Smooth muscle cell of the coronary artery (primary cell): Measurements from ENCODE around the gene COMT. TPM values are rescaled to one million over a fixed set of nuclear protein-coding genes. Genes with fewer than 3 reads are reported as not detected.

Source experiments
- total RNA-seq: library from RNA; depleted of rRNA; stranded (reverse); fragments of >200 nt; gene quantifications from 2 replicates; pipeline ENCODE4 v1.2.3, GENCODE V29; 2014; ENCODE audit warnings: low replicate concordance

Gene COMT
- 288 and 572 TPM in 2 replicates for total RNA-seq

DNA sequence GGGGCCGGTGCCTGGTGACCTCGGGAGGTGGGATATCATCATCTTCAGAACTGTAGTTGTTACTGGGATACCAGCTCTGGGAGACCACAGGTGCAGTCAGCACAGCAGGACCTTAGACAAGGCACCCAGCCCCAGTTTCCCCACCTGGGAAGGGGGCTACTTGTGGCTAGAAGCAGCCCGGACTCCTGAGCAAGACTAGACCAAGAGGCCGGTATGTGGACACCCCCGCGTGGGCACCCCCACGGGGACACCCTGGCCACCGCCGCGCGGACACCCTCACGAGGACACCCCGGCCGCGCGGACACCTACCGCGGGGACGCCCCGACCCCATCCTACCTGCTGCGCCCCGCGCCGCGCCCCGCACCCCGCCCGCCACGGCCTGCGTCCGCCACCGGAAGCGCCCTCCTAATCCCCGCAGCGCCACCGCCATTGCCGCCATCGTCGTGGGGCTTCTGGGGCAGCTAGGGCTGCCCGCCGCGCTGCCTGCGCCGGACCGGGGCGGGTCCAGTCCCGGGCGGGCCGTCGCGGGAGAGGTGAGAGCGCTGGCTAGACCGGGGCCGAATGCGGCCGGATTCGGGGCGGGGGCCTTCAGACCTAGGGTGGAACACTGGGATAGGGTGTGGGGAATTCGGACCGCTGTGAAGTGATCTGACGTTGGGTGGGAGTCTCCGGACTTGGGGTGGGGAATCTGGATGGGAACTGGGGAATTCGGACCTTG, at the start of gene COMT, which contains the start of gene TXNRD2:
Gene COMT, plus strand, starts transcription at position 408 of the 718 bp plus-strand sequence. CDS start 20,755 bp downstream, outside the sequence.
Gene TXNRD2, minus strand, starts transcription at position 454 of the 718 bp plus-strand sequence. Its CDS starts 15 bp downstream, at position 439.

DNA sequence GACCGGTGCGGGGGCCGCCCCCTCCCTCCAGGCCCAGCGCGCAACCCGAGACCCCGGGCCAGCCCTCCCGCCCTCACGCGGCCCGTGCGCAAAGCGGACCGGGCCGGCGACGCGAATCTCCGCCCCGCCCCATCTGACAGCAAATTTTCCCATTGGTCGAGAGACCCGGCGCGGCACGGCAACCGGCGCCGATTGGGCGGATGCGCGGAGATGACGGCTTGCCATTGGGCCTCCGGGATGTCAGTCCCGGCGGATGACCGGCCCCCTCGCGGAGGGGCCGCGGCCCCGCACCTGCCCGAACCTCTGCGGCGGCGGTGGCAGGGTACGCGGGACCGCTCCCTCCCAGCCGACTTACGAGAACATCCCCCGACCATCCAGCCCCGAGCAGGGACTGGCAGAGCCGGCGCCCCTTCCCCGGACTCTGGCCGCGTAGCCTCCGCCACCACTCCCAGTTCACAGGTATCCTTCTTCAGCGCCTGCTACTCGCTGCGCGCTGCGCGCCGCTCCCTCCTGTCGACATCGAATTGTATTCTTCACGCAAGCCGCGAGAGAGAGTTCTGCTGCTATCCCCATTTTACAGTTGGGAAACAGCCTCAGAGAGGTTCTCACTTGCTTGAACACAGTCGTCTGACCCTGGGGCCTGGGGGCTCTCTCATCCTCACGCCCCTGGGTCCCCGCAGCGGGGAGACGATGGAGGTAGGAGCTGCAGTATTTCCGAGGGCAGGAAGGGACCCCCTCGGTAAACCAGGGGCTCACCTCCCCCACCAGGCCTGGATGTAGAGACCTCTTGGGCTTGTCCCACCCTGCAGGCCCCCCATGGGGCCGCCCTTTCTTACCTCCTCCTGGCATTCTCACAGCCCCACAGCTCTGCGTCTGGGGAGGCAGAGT, 75.4 kb downstream of the COMT start, which contains the start of gene ARVCF:
Gene ARVCF, minus strand, starts transcription at position 90 of the 888 bp plus-strand sequence. CDS start 26,029 bp downstream, outside the sequence.

Other genes with a start within 250 kb of the COMT start
- 55.8 and 56.9 TPM in 2 replicates for gene SEPTIN5, start 227.3 kb upstream of the COMT start, total RNA-seq
- gene GP1BB, start 218.2 kb upstream of the COMT start, total RNA-seq: 5.3 TPM in 1 of 2 replicates, not detected in the other
- gene TBX1, start 181.0 kb upstream of the COMT start, total RNA-seq: not detected in 2 replicates
- 3.0 and 7.3 TPM in 2 replicates for gene GNB1L, start 86.9 kb upstream of the COMT start, total RNA-seq
- 9.1 and 9.4 TPM in 2 replicates for gene RTL10, start 86.9 kb upstream of the COMT start, total RNA-seq
- gene TXNRD2, start within 50 bp of the COMT start, total RNA-seq: 22.0 and 28.8 TPM in 2 replicates
- gene ARVCF, start 75.1 kb downstream of the COMT start, total RNA-seq: 7.6 and 22.9 TPM in 2 replicates
- 50.6 and 65.3 TPM in 2 replicates for gene TANGO2, start 79.3 kb downstream of the COMT start, total RNA-seq
- gene DGCR8, start 138.5 kb downstream of the COMT start, total RNA-seq: 28.3 and 29.3 TPM in 2 replicates
- gene RANBP1, start 174.3 kb downstream of the COMT start, total RNA-seq: 89.0 and 186 TPM in 2 replicates
- 45.0 and 45.9 TPM in 2 replicates for gene TRMT2A, start 175.5 kb downstream of the COMT start, total RNA-seq
- gene ZDHHC8, start 190.0 kb downstream of the COMT start, total RNA-seq: 4.3 and 9.7 TPM in 2 replicates
- gene CCDC188, start 209.3 kb downstream of the COMT start, total RNA-seq: not detected in 2 replicates